Endothelial cell of umbilical vein (primary cell): ENCODE data around the gene CELSR1. TPM values are rescaled to one million over a fixed set of nuclear protein-coding genes. Genes with fewer than 3 reads are reported as not detected.

ENCODE experiments used
- BruUV-seq: library from RNA; stranded (reverse); fragments of 400-500 nt; replicated peaks from 2 replicates; lab custom pipeline; 2021; lab: Mats Ljungman, UMichigan
- CTCF ChIA-PET: fragments of 300-600, 350-600 bp; sonication (Branson Sonifier 250); formaldehyde crosslinking; loops from one replicate; lab custom pipeline; 2021; ENCODE audit warnings: antibody characterized with exemption, inconsistent platforms; lab: Charles Lee
- POLR2A ChIA-PET: fragments of 300-600, 350-600 bp; sonication (Branson Sonifier 250); formaldehyde crosslinking; loops from one replicate; lab custom pipeline; 2021; ENCODE audit warnings: antibody characterized with exemption, inconsistent platforms; lab: Charles Lee
- DNase-seq: peaks from one replicate; pipeline ENCODE4 v3.0.0-alpha.2; 2011; ENCODE audit warnings: low read depth, low spot score
- FAIRE-seq: peaks from 2 replicates; lab custom pipeline; 2011; peaks lifted over from hg19 to GRCh38; lab: Jason Lieb, UNC
- H2AFZ ChIP-seq: 2 replicates; pipeline ENCODE4 v1.6.0; 2012; ENCODE audit warnings: low read depth, low read length, control low read depth, inconsistent platforms
- H3K27ac ChIP-seq: 2 replicates; pipeline ENCODE4 v1.5.1; 2011; ENCODE audit warnings: low read depth, mild to moderate bottlenecking, control low read depth, low read length, moderate library complexity; ENCODE audit not compliant: insufficient read depth
- H3K27me3 ChIP-seq, 2 experiments: 2 replicates each; pipeline versions ENCODE4 v1.6.0 to v1.6.1; 2011; ENCODE audit warnings: low read length in 2 of 2, mixed read lengths in 1 of 2; ENCODE audit not compliant: control insufficient read depth in 2 of 2, insufficient read depth in 2 of 2
- H3K36me3 ChIP-seq, 2 experiments: 2 replicates in 1 of 2; 3 replicates in 1 of 2; pipeline ENCODE4 v1.5.1; 2011; ENCODE audit warnings: low read length in 2 of 2, mild to moderate bottlenecking in 1 of 2, moderate library complexity in 1 of 2; ENCODE audit not compliant: control insufficient read depth in 2 of 2, insufficient read depth in 2 of 2; ENCODE audit errors: extremely low read depth in 1 of 2
- H3K4me1 ChIP-seq: 3 replicates; pipeline ENCODE4 v1.5.1; 2011; ENCODE audit warnings: mild to moderate bottlenecking, low read length; ENCODE audit not compliant: control insufficient read depth, insufficient read depth; ENCODE audit errors: extremely low read depth
- H3K4me2 ChIP-seq: 2 replicates; pipeline ENCODE4 v1.6.1; 2011; ENCODE audit warnings: low read length, control low read depth, mixed read lengths; ENCODE audit not compliant: insufficient read depth
- H3K4me3 ChIP-seq, 3 experiments: fragments of 200-600 bp in 1 of 3; sonication (generic), shearing (Covaris generic) in 1 of 3; replicated peaks in 1 of 3; 2 replicates each; pipeline ENCODE4 v1.5.1; 2011 to 2016; ENCODE audit warnings: control low read depth in 3 of 3, low read length in 3 of 3, mild to moderate bottlenecking in 2 of 3, inconsistent platforms in 1 of 3, low read depth in 1 of 3, moderate library complexity in 1 of 3; ENCODE audit not compliant: insufficient read depth in 1 of 3
- H3K79me2 ChIP-seq: 2 replicates; pipeline ENCODE4 v1.6.0; 2012; ENCODE audit warnings: low read length, inconsistent platforms; ENCODE audit not compliant: control insufficient read depth, insufficient read depth
- H3K9ac ChIP-seq: replicated peaks from 2 replicates; pipeline ENCODE3; 2011; ENCODE audit warnings: low read length, control low read depth; ENCODE audit not compliant: insufficient read depth; ENCODE audit errors: extremely low read depth
- H3K9me1 ChIP-seq: replicated peaks from 3 replicates; pipeline ENCODE4 v1.6.0; 2011; ENCODE audit warnings: mild to moderate bottlenecking, low read length; ENCODE audit not compliant: control insufficient read depth, insufficient read depth; ENCODE audit errors: extremely low read depth
- H3K9me3 ChIP-seq: replicated peaks from 2 replicates; pipeline ENCODE4 v1.5.1; 2012; ENCODE audit warnings: low read length, inconsistent platforms; ENCODE audit not compliant: control insufficient read depth, insufficient read depth
- H4K20me1 ChIP-seq: replicated peaks from 2 replicates; pipeline ENCODE3; 2011; ENCODE audit warnings: mild to moderate bottlenecking, low read length; ENCODE audit not compliant: control insufficient read depth, insufficient read depth; ENCODE audit errors: extremely low read depth
- EZH2 ChIP-seq: IDR thresholded peaks from 2 replicates; pipeline ENCODE4 v1.6.1; 2012; ENCODE audit warnings: borderline replicate concordance, low read depth, mild to moderate bottlenecking, moderate library complexity, low read length, inconsistent platforms; ENCODE audit not compliant: severe bottlenecking
- FOS ChIP-seq: IDR thresholded peaks from 2 replicates; pipeline ENCODE4 v1.6.1; 2011; ENCODE audit warnings: mild to moderate bottlenecking, low read length, moderate library complexity, borderline replicate concordance; ENCODE audit not compliant: insufficient read depth
- GATA2 ChIP-seq: IDR thresholded peaks from 2 replicates; pipeline ENCODE4 v1.7.0; 2011; ENCODE audit warnings: low read depth, mild to moderate bottlenecking, moderate library complexity, mixed read lengths, low read length; ENCODE audit not compliant: insufficient read length, insufficient read depth
- JUN ChIP-seq: IDR thresholded peaks from 2 replicates; pipeline ENCODE4 v1.6.1; 2011; ENCODE audit warnings: borderline replicate concordance, low read depth; ENCODE audit not compliant: insufficient read length, insufficient read depth
- MYC ChIP-seq: IDR thresholded peaks from one replicate; pipeline ENCODE4 v1.6.1; 2011; ENCODE audit warnings: mild to moderate bottlenecking, low read depth, low read length
- POLR2A ChIP-seq: IDR thresholded peaks from 2 replicates; pipeline ENCODE4 v1.6.1; 2012; ENCODE audit warnings: low read depth, mild to moderate bottlenecking, control low read depth, low read length
- POLR2AphosphoS5 ChIP-seq: IDR thresholded peaks from 2 replicates; pipeline ENCODE4 v1.6.1; 2012; ENCODE audit warnings: low read depth, mild to moderate bottlenecking, control low read depth, low read length, moderate library complexity; ENCODE audit not compliant: insufficient read depth
- dilution Hi-C: fragments of 300-500 bp; cut with MboI; formaldehyde crosslinking; loops from one replicate; pipeline ENCODE4 v1.15.0; 2019; ENCODE audit warnings: low sequenced_read_pairs; ENCODE audit not compliant: extremely low pct_ligation_motif_present
- intact Hi-C: fragments of 100-400 bp; cut with micrococcal nuclease; formaldehyde crosslinking; loops from one replicate; pipeline ENCODE4 v1.10.0; 2022
- polyA plus RNA-seq, 4 experiments: library from polyadenylated mRNA; depleted of rRNA in 3 of 4; stranded (reverse) in 3 of 4; unstranded in 1 of 4; fragments of >200 nt; gene quantifications; 2 replicates each; pipeline versions ENCODE4 v1.2.1 to v1.2.3, GENCODE V29; 2011 to 2012; ENCODE audit warnings: missing spikeins in 1 of 4
- total RNA-seq: library from RNA; stranded (reverse); gene quantifications from 2 replicates; pipeline ENCODE4 v1.2.3, GENCODE V29; 2021
- TF ChIP-seq, protein P1 (sequence below): IDR thresholded peaks from 2 replicates; pipeline ENCODE4 v1.6.1; 2011; ENCODE audit not compliant: insufficient read depth, insufficient read length
- TF ChIP-seq, protein P2 (sequence below), 2 donors: IDR thresholded peaks; 1 replicate in 1 of 2; 2 replicates in 1 of 2; pipeline ENCODE4 v1.5.1; 2011; ENCODE audit warnings: low read length in 2 of 2, mild to moderate bottlenecking in 2 of 2, moderate library complexity in 2 of 2, control low read depth in 1 of 2, inconsistent platforms in 1 of 2, low read depth in 1 of 2; ENCODE audit not compliant: insufficient read depth in 1 of 2; ENCODE audit errors: extremely low read depth in 1 of 2

Gene CELSR1
- total and polyA plus RNA-seq, 2 donors (not counting 3 experiments of a cell fraction or from before 2014, with no cell fraction given) = 3.7 to 5.4 TPM

DNA sequence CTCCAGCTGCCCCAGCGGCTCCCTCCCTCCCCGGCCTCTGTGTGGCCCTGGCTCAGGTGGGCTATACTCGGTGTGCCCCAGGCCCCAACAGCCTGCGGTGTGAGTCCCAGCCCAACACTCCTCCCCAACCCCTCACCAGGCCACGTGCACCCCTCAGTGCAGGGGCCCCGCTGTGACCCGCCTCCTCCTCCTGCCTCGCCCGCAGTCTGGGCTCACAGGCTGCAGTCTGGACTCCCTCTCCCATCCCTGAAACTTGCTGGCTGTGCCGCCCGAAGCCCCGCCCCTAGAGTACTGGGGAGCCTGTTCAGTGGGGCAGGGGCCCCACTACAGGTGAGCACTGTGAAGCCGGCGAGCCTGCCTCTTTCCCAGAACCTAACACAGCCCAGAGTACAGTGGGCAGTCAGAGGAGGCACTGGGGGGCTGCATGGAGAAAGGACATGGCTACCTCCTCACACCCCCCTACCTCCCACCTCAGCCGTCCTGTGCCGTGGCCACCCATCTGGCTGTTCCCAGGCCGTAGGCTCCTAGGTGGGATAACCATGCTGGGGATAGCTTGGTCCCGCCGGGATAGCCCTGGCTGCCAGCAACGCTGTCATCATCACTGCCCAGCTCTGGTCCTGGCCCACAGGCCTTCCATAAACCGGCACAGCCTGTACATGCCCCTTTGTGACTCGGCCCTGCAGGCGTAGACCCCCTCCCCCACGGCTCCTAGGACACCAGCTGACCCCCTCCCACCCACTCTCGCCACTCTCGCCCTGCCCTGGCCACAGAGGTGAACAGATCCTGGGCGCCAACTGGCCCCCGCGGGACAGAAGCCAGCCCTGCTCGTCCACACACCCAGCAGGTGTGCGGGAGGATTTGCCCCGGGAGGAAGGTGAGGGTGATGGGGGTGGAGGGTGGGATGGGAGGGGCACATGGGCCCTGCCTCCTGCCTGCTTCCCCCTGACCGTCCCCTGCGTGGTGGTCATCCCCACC, 29.7 kb downstream of the CELSR1 start:
- POLR2A ChIA-PET = no interaction called here
- TF ChIP-seq, protein P1, sequence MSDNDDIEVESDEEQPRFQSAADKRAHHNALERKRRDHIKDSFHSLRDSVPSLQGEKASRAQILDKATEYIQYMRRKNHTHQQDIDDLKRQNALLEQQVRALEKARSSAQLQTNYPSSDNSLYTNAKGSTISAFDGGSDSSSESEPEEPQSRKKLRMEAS = no peak
- TF ChIP-seq POLR2A = no peak
- no peak for TF ChIP-seq EZH2
- no peak for TF ChIP-seq POLR2AphosphoS5
- no peak for TF ChIP-seq FOS
- no peak for TF ChIP-seq JUN
- no peak for TF ChIP-seq MYC
- TF ChIP-seq, protein P2, sequence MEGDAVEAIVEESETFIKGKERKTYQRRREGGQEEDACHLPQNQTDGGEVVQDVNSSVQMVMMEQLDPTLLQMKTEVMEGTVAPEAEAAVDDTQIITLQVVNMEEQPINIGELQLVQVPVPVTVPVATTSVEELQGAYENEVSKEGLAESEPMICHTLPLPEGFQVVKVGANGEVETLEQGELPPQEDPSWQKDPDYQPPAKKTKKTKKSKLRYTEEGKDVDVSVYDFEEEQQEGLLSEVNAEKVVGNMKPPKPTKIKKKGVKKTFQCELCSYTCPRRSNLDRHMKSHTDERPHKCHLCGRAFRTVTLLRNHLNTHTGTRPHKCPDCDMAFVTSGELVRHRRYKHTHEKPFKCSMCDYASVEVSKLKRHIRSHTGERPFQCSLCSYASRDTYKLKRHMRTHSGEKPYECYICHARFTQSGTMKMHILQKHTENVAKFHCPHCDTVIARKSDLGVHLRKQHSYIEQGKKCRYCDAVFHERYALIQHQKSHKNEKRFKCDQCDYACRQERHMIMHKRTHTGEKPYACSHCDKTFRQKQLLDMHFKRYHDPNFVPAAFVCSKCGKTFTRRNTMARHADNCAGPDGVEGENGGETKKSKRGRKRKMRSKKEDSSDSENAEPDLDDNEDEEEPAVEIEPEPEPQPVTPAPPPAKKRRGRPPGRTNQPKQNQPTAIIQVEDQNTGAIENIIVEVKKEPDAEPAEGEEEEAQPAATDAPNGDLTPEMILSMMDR (IDR thresholded peaks at IDR 0.05; ENCODE audit: extremely low read depth in 1 of 2, insufficient read depth in 1 of 2, low read depth in 1 of 2, low read length in 2 of 2) = no peak
- TF ChIP-seq GATA2 = no peak
- no peak for FAIRE-seq

More for the DNA sequence above, 29.7 kb downstream of the CELSR1 start:
- H3K27ac ChIP-seq = no peak overlapping the region
- H3K79me2 ChIP-seq = no peaks in the 10 kb centered on the region
- intact Hi-C loops (no loop called here), dilution Hi-C loops (no loop called here)
- H3K4me1 ChIP-seq = no peaks in the 10 kb centered on the region
- H3K4me3 ChIP-seq = no peak overlapping the region
- H2AFZ ChIP-seq = no peak overlapping the region
- H3K9me1 ChIP-seq = no peaks in the 10 kb centered on the region
- H3K9me3 ChIP-seq = no peaks in the 10 kb centered on the region
- no TSS peak for BruUV-seq
- H3K27me3 ChIP-seq = no peaks in the 10 kb centered on the region
- no peaks in the 10 kb centered on the region for H3K36me3 ChIP-seq
- no peak overlapping the region for H3K9ac ChIP-seq
- no peaks in the 10 kb centered on the region for H4K20me1 ChIP-seq
- CTCF ChIA-PET = no interaction called here
- no peak for DNase-seq
- H3K4me2 ChIP-seq = no peak overlapping the region
